Neural progenitor cell (in vitro differentiated cells): ENCODE measurements around the gene PDGFC.

Source experiments
- EZH2 ChIP-seq: fragments of 200-600 bp; sonication (generic); IDR thresholded peaks from 2 replicates; pipeline ENCODE4 v1.6.1; 2017; ENCODE audit warnings: antibody characterized with exemption, mild to moderate bottlenecking, moderate library complexity
- EZH2phosphoT487 ChIP-seq: fragments of 200-600 bp; sonication (generic); IDR thresholded peaks from 2 replicates; pipeline ENCODE4 v1.6.1; 2017; ENCODE audit warnings: antibody characterized with exemption
- TF ChIP-seq, protein P1 (sequence below): fragments of 200-600 bp; sonication (generic); IDR thresholded peaks from 2 replicates; pipeline ENCODE4 v1.5.1; 2017; ENCODE audit warnings: antibody characterized with exemption, mild to moderate bottlenecking

- TF ChIP-seq EZH2 (no peak), EZH2phosphoT487 (no peak)
- TF ChIP-seq, protein P1, sequence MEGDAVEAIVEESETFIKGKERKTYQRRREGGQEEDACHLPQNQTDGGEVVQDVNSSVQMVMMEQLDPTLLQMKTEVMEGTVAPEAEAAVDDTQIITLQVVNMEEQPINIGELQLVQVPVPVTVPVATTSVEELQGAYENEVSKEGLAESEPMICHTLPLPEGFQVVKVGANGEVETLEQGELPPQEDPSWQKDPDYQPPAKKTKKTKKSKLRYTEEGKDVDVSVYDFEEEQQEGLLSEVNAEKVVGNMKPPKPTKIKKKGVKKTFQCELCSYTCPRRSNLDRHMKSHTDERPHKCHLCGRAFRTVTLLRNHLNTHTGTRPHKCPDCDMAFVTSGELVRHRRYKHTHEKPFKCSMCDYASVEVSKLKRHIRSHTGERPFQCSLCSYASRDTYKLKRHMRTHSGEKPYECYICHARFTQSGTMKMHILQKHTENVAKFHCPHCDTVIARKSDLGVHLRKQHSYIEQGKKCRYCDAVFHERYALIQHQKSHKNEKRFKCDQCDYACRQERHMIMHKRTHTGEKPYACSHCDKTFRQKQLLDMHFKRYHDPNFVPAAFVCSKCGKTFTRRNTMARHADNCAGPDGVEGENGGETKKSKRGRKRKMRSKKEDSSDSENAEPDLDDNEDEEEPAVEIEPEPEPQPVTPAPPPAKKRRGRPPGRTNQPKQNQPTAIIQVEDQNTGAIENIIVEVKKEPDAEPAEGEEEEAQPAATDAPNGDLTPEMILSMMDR: no peak
Measured at GRCh38 chr4:156766846-156767245, 204.8 kb downstream of the PDGFC start.
